Effector CD4-positive, alpha-beta T cell (primary cell): ENCODE measurements around the gene CHERP.
"Not testable (repeated sequence)": the region's sequence is repeated elsewhere in the genome, so short reads cannot be mapped to it uniquely, and the experiment has no call there.

Experiments used
- DNase-seq: peaks from one replicate; pipeline ENCODE4 v3.0.0-alpha.2; 2020

CHERP gene

GRCh38 chr19:16519230-16519687 lies 23.0 kb downstream of the CHERP start:
- no peak for DNase-seq

- DNase-seq = no peak
Observed at GRCh38 chr19:16518483-16519229, 23.6 kb downstream of the CHERP start.

DNA sequence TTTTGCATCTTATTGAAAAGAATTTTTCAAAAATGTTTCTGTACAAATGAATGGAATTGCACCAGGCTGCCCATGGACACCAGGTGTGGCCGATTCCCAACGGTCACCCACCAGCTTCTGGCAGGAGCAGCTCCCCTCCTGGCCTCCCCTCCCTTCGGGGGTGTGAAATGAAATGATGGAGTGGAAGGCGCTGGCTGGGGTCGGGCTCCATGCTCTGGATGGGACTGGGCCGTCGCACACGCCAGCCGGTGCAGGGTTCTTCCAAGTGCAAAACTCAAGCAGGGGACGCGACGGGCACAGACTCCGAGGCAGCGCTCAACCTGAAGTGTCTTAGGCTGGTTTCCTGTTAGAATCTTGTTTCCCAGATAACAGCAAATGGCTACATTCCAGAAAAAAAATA lies 24.2 kb downstream of the CHERP start:
- DNase-seq = no peak

- no peak for DNase-seq
Observed at GRCh38 chr19:16516923-16517610, 25.2 kb downstream of the CHERP start.

DNA sequence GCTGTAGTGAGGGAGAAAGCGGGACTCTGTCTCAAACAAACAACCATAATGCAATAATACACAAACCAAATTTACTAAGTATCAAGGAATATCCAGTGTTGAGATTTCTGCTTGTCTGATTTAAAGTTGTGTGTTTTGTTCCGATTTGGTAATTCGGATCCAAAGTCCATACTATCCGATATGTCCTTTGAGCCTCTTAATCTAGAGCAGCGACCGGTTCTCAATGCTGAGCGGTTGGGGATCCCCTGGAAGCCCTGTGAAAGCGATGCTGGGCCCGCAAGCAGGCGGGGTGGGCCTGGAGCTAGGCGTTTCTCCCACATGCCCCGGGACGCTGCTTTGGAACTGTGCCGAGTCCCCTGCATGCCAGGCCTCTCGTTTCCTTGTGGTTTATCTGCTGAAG lies 25.9 kb downstream of the CHERP start:
- DNase-seq = no peak

DNA sequence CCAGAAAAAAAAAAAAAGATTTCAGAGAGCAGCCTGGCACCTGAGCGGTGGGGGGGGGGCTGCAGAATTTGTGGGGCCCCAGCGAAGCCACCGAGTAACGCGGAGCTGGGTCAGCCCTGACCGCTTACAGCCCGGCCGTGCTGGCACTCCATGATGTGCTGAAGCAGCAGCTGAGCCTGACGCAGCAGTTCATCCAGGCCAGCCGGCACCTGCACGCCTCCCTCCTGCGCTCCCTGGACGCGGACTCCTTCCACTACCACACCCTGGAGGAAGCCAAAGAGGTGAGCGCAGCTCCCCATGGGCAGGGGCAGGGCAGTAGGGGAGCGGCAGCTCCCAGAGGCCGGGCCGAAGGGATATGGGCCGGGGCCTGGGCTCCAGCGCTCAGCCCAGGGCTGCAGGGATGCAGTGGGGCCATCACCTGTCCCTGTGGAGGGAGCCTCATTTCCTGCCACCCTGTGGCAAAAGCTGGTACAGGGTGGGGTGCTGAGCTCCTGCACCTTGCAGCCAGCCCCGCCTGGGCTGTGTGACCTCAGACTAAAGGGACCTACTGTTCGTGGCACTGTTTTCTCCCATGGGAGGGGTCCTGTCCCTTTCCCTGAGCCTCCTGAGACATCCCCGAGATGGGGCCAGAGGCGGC lies 27.7 kb downstream of the CHERP start:
- DNase-seq = no peak

DNA sequence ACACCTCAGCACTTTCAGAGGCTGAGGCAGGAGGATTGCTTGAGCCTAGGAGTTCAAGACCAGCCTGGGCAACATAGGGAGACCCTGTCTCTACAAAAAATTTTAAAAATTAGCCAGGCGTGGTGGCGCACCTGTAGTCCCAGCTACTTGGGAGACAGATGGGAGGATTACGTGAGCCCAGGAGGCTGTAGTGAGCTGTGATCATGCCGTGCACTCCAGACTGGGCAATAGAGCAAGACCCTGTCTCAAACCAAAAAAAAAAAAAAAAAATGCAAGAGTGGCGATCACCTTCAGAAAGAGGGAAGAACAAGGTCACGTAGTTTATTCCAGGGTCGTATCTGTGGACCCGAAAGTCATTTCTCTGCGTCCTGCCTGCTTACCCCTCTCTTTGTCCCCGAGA lies 29.6 kb downstream of the CHERP start:
- DNase-seq = not testable (repeated sequence)

GRCh38 chr19:16509141-16510061 lies 32.8 kb downstream of the CHERP start:
- no peak for DNase-seq

DNA sequence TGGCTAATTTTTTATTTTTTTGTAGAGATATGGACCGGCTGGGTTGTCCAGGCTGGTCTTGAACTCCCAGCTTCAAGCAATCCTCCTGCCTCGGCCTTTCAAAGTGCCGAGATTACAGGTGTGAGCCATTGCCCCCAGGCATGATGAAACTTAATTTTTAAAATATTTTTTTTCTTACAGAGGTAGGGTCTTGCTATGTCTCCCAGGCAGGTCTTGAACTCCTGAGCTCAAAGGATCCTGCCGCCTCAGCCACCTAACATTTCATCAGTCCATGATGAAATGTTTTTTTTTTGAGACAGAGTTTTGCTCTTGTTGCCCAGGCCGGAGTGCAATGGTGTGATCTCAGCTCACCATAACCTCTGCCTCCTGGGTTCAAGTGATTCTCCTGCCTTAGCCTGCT lies 33.7 kb downstream of the CHERP start:
- no peak for DNase-seq

DNA sequence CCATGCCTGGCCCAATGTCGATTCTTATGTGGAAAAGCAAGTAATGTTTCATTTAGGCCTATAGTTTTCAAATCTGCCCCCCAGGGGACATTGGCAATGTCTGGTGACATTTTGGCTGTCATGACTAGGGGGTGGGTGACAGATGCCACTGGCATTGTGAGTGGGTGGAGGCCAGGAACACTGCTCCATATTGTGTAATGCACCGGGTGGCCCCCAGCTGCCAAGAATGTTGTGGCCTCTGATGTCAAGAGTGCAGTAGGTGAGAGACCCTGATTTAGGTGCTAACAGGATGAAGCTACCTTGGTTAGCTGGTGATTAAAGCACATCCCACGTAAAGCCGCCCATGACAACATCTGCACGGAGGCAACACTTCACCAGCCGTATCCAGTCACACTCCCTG lies 35.3 kb downstream of the CHERP start:
- DNase-seq = no peak

- DNase-seq = not testable (repeated sequence)
Observed at GRCh38 chr19:16506161-16506560, 36.1 kb downstream of the CHERP start.

DNA sequence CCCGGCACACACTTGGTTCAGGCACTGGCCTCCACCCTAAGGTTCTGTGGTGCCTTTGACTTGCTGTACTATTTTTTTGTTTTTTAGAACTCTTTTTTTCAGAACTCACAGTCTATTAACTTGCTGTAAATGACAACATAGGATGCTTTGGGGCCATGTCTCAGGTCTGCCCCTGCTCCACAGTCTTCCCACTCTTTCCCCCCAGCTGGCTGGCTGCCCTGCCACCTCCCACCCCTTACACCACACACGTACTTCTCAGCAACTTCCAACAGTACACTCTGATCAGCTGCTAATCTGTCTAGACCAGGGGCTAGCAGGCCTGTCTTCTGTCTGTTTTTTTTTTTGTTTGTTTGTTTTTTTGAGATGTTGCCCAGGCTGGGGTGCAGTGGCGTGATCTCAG lies 38.0 kb downstream of the CHERP start:
- DNase-seq = no peak

GRCh38 chr19:16497837-16498236 lies 44.4 kb downstream of the CHERP start:
- DNase-seq = no peak

DNA sequence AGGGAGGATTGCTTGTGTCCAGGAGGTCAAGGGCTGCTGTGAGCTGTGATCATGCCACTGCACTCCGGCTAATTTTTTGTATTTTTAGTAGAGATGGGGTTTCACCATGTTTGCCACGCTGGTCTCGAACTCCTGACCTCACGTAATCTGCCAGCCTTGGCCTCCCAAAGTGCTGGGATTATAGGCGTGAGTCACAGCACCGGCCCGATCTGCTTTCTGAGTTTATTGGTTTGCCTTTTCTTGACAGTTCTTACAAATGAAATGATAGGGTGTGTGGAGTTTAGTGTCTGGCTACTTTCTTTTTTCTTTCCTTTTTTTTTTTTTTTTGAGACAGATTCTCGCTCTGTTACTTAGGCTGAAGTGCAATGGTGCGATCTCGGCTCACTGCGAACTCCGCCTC lies 45.2 kb downstream of the CHERP start:
- DNase-seq = no peak

GRCh38 chr19:16496613-16496983 lies 45.6 kb downstream of the CHERP start:
- no peak for DNase-seq

GRCh38 chr19:16495982-16496612 lies 46.1 kb downstream of the CHERP start, which contains the start of the genes C19orf44 and CALR3:
Gene C19orf44, plus strand, starts transcription at chr19:16496394. Its CDS starts 4,399 bp downstream, at chr19:16500793.
Gene CALR3, minus strand, starts transcription at chr19:16496167. Its CDS starts 38 bp downstream, at chr19:16496129.
- peak; percentile 96 for DNase-seq

DNA sequence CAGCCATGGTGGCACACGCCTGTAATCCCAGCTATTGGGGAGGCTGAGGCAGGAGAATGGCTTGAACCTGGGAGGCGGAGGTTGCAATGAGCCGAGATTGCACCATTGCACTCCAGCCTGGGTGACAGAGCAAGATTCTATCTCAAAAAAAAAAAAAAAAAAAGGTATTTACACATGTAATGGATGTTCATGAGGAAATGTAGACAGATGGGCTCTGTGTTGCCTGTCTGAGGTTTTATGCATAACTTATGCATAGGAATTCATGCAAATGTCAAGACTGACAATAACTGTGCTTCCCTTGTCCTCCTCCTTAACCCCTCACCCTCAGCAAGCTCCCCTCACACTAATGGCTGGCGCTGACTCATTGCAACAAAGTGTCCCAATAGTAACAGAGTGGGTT lies 55.8 kb downstream of the CHERP start:
- DNase-seq = not testable (repeated sequence)

DNA sequence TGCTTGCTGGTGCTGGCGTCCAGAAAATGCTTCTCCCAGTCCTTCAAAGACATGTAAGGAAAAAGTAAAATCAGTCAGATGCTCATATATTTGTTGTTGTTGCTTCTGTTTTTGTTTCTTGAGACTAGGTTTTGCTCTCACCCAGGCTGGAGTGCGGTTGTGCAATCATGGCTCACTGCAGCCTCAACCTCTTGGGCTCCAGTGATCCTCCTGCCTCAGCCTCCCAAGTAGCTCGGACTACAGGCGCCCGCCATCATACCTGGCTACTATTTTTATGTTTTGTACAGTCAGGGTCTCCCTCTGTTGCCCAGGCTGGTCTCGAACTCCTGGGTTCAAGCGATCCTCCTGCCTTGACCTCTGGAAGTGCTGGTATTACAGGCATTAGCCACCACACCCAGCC lies 59.5 kb downstream of the CHERP start:
- no peak for DNase-seq

- no peak for DNase-seq
Observed at GRCh38 chr19:16477311-16477710, 64.9 kb downstream of the CHERP start.

- DNase-seq = no peak
Observed at GRCh38 chr19:16476401-16476800, 65.8 kb downstream of the CHERP start.

DNA sequence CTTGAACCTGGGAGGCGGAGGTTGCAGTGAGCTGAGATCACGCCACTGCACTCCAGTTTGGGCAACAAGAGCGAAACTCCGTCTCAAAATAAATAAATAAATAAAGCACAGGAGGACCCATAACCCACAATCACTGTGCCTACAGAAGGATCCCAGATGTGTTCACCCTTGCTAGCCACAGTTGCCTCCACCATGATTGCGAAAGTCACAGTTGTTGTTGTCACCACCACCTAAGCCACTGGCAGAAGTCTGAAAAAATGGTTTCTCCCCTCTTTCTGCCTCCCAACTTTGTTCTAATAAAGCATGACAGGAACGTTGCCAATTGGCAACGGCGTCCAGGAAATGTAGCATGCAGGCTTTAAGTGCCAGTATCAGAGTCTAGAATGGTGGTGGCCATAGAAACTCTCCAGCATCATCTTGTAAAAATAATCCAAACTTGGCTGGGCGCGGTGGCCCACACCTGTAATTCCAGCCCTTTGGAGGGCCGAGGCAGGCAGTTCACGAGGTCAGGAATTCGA lies 68.3 kb downstream of the CHERP start:
- DNase-seq = no peak

GRCh38 chr19:16472992-16473391 lies 69.2 kb downstream of the CHERP start:
- no peak for DNase-seq
